Nephron (organoid): ENCODE data around the gene DMXL2.
A peak's percentile ranks its signal among the peaks of the same experiment; 100 is the strongest.

ENCODE experiments used
- H3K27ac Mint-ChIP-seq, 3 experiments: 2 replicates each; pipeline ENCODE4 v1.8.0; 2020; ENCODE audit warnings: mixed read lengths in 3 of 3, mild to moderate bottlenecking in 2 of 3, moderate library complexity in 1 of 3
- H3K27me3 Mint-ChIP-seq: 2 replicates; pipeline ENCODE4 v1.8.0; 2021; ENCODE audit warnings: low read depth, mild to moderate bottlenecking, moderate library complexity, mixed read lengths
- H3K36me3 Mint-ChIP-seq: 2 replicates; pipeline ENCODE4 v1.8.0; 2020; ENCODE audit warnings: low read depth, mixed read lengths
- H3K4me1 Mint-ChIP-seq: 2 replicates; pipeline ENCODE4 v1.8.0; 2020; ENCODE audit warnings: mixed read lengths
- H3K4me3 Mint-ChIP-seq, 3 experiments: 2 replicates each; pipeline ENCODE4 v1.8.0; 2020; ENCODE audit warnings: mild to moderate bottlenecking in 3 of 3, mixed read lengths in 3 of 3, moderate library complexity in 2 of 3
- H3K9me3 Mint-ChIP-seq: 2 replicates; pipeline ENCODE4 v1.8.0; 2020; ENCODE audit warnings: mixed read lengths
- CTCF ChIP-seq, 3 experiments: fragments of 200-600 bp; sonication (generic); IDR thresholded peaks; one replicate each; pipeline ENCODE4 v1.5.0; 2021; ENCODE audit warnings: antibody characterized with exemption in 3 of 3; ENCODE audit not compliant: unreplicated experiment in 3 of 3

Gene DMXL2

GRCh38 chr15:51550841-51551240, 71.7 kb downstream of the DMXL2 start:
- Mint-ChIP-seq H3K27ac (no peak overlapping the region), H3K9me3 (no peaks in the 10 kb centered on the region), H3K36me3 (peaks cover 9% of the 10 kb centered on the region), H3K4me3 (no peak overlapping the region), H3K4me1 (no peaks in the 10 kb centered on the region), H3K27me3 (no peaks in the 10 kb centered on the region)
- TF ChIP-seq CTCF (IDR thresholded peaks at IDR 0.05; ENCODE audit: unreplicated experiment in 3 of 3), result no peak

- no peak overlapping the region for H3K4me3 Mint-ChIP-seq
- no peaks in the 10 kb centered on the region for H3K27me3 Mint-ChIP-seq
- no peaks in the 10 kb centered on the region for H3K4me1 Mint-ChIP-seq
- no peak overlapping the region for H3K27ac Mint-ChIP-seq
- no peak for TF ChIP-seq CTCF (IDR thresholded peaks at IDR 0.05; ENCODE audit: unreplicated experiment in 3 of 3)
- peaks cover 8% of the 10 kb centered on the region for H3K36me3 Mint-ChIP-seq
- H3K9me3 Mint-ChIP-seq, result no peaks in the 10 kb centered on the region
Measured at GRCh38 chr15:51547656-51548055, 74.9 kb downstream of the DMXL2 start.

- peak; percentile 46 to 60 (median 48) for TF ChIP-seq CTCF (IDR thresholded peaks at IDR 0.05; ENCODE audit: unreplicated experiment in 3 of 3)
Measured at GRCh38 chr15:51536965-51537574, 85.5 kb downstream of the DMXL2 start.

GRCh38 chr15:51533672-51534398, 88.7 kb downstream of the DMXL2 start:
- Mint-ChIP-seq H3K27ac (no peak overlapping the region), H3K27me3 (no peaks in the 10 kb centered on the region), H3K4me3 (no peak overlapping the region), H3K4me1 (no peaks in the 10 kb centered on the region), H3K36me3 (peaks cover 62% of the 10 kb centered on the region), H3K9me3 (peaks cover 32% of the 10 kb centered on the region)
- no peak for TF ChIP-seq CTCF (IDR thresholded peaks at IDR 0.05; ENCODE audit: unreplicated experiment in 3 of 3)

More at GRCh38 chr15:51536965-51537574, 85.5 kb downstream of the DMXL2 start:
- Mint-ChIP-seq H3K4me1 (no peaks in the 10 kb centered on the region), H3K36me3 (peaks cover 30% of the 10 kb centered on the region), H3K27ac (no peak overlapping the region), H3K4me3 (no peak overlapping the region), H3K9me3 (peaks cover 2% of the 10 kb centered on the region), H3K27me3 (no peaks in the 10 kb centered on the region)

- TF ChIP-seq CTCF (IDR thresholded peaks at IDR 0.05; ENCODE audit: unreplicated experiment in 3 of 3), result no peak
- Mint-ChIP-seq H3K36me3 (peaks cover 88% of the 10 kb centered on the region), H3K4me1 (no peaks in the 10 kb centered on the region), H3K4me3 (no peak overlapping the region), H3K9me3 (peaks cover 55% of the 10 kb centered on the region), H3K27ac (no peak overlapping the region), H3K27me3 (no peaks in the 10 kb centered on the region)
Measured at GRCh38 chr15:51526955-51527354, 95.6 kb downstream of the DMXL2 start.

GRCh38 chr15:51524376-51524775, 98.2 kb downstream of the DMXL2 start:
- H3K4me3 Mint-ChIP-seq, result no peak overlapping the region
- H3K9me3 Mint-ChIP-seq, result peaks cover 31% of the 10 kb centered on the region
- H3K27me3 Mint-ChIP-seq, result no peaks in the 10 kb centered on the region
- no peaks in the 10 kb centered on the region for H3K4me1 Mint-ChIP-seq
- no peak for TF ChIP-seq CTCF (IDR thresholded peaks at IDR 0.05; ENCODE audit: unreplicated experiment in 3 of 3)
- H3K27ac Mint-ChIP-seq, result no peak overlapping the region
- H3K36me3 Mint-ChIP-seq, result peaks cover 67% of the 10 kb centered on the region
